Glutamatergic neuron (in vitro differentiated cells): ENCODE measurements around the gene ALS2. TPM values are rescaled to one million over a fixed set of nuclear protein-coding genes. Genes with fewer than 3 reads are reported as not detected.
"Not testable (repeated sequence)": the region's sequence is repeated elsewhere in the genome, so short reads cannot be mapped to it uniquely, and the experiment has no call there.

ENCODE experiments used
- DNase-seq: peaks from one replicate; pipeline ENCODE4 v3.0.0; 2022
- H3K27ac Mint-ChIP-seq: one replicate; pipeline ENCODE4 v1.8.0; 2020; ENCODE audit warnings: mild to moderate bottlenecking, mixed read lengths, inconsistent platforms; ENCODE audit not compliant: unreplicated experiment
- H3K27me3 Mint-ChIP-seq: one replicate; pipeline ENCODE4 v1.8.0; 2020; ENCODE audit warnings: mild to moderate bottlenecking, moderate library complexity, mixed read lengths, inconsistent platforms; ENCODE audit not compliant: unreplicated experiment
- H3K36me3 Mint-ChIP-seq: one replicate; pipeline ENCODE4 v1.8.0; 2020; ENCODE audit warnings: mild to moderate bottlenecking, mixed read lengths, inconsistent platforms; ENCODE audit not compliant: unreplicated experiment
- H3K4me1 Mint-ChIP-seq: one replicate; pipeline ENCODE4 v1.8.0; 2020; ENCODE audit warnings: mild to moderate bottlenecking, low read depth, mixed read lengths, inconsistent platforms; ENCODE audit not compliant: unreplicated experiment
- H3K4me3 Mint-ChIP-seq: one replicate; pipeline ENCODE4 v1.8.0; 2020; ENCODE audit warnings: mild to moderate bottlenecking, mixed read lengths, inconsistent platforms; ENCODE audit not compliant: unreplicated experiment
- H3K9me3 Mint-ChIP-seq: one replicate; pipeline ENCODE4 v1.8.0; 2020; ENCODE audit warnings: mild to moderate bottlenecking, moderate library complexity, mixed read lengths, inconsistent platforms; ENCODE audit not compliant: unreplicated experiment
- total RNA-seq: library from RNA; stranded (reverse); fragmentation: NEBNext Ultra II Directional; extraction: Animal tissue kit (Norgen Biotek cat#: 25700); gene quantifications from one replicate; pipeline ENCODE4 v1.2.1, GENCODE V29; 2021; ENCODE audit not compliant: unreplicated experiment
- TF ChIP-seq, protein P1 (sequence below): fragments of 200-600 bp; sonication (generic); IDR thresholded peaks from one replicate; pipeline ENCODE4 v1.5.0; 2021; ENCODE audit not compliant: partially characterized antibody, unreplicated experiment

Gene ALS2
- total RNA-seq, 1 donor from 2014 or later, result 44.0 TPM

DNA sequence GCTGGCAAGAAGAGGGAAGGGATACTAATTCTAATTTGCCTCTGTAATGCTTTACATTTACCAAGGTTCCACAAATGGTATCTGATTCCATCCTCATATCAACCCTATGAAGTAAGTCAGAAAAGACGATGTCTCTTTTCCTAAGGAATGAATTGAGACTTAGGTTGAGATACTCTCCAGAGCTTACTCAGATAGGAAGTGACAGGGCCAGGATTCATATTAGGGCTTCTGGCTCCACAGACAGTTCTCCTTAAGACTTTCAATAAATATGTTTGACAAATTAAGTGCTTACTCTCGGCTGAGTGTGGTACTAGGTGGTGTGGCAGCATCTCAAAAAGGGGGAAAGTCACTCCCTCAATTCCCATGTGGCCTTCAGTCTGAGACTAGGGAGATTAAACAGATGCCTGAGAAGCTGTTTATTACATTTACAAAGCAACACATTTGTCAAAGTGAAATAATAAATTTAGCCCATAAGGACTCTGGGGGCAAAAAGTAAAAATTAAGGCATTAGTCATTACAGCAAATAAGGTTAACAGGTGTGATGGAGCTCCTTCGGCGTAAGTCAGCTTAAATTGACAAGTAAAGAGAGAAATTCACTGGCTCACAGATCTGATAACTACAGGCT, 39.8 kb upstream of the ALS2 start:
- Mint-ChIP-seq H3K27ac (peak overlapping the region; percentile 60), H3K9me3 (peaks cover 7% of the 10 kb centered on the region), H3K27me3 (peaks cover 3% of the 10 kb centered on the region), H3K4me1 (peaks cover 21% of the 10 kb centered on the region), H3K4me3 (no peak overlapping the region), H3K36me3 (no peaks in the 10 kb centered on the region)
- no peak for DNase-seq
- TF ChIP-seq, protein P1, sequence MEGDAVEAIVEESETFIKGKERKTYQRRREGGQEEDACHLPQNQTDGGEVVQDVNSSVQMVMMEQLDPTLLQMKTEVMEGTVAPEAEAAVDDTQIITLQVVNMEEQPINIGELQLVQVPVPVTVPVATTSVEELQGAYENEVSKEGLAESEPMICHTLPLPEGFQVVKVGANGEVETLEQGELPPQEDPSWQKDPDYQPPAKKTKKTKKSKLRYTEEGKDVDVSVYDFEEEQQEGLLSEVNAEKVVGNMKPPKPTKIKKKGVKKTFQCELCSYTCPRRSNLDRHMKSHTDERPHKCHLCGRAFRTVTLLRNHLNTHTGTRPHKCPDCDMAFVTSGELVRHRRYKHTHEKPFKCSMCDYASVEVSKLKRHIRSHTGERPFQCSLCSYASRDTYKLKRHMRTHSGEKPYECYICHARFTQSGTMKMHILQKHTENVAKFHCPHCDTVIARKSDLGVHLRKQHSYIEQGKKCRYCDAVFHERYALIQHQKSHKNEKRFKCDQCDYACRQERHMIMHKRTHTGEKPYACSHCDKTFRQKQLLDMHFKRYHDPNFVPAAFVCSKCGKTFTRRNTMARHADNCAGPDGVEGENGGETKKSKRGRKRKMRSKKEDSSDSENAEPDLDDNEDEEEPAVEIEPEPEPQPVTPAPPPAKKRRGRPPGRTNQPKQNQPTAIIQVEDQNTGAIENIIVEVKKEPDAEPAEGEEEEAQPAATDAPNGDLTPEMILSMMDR, result no peak

DNA sequence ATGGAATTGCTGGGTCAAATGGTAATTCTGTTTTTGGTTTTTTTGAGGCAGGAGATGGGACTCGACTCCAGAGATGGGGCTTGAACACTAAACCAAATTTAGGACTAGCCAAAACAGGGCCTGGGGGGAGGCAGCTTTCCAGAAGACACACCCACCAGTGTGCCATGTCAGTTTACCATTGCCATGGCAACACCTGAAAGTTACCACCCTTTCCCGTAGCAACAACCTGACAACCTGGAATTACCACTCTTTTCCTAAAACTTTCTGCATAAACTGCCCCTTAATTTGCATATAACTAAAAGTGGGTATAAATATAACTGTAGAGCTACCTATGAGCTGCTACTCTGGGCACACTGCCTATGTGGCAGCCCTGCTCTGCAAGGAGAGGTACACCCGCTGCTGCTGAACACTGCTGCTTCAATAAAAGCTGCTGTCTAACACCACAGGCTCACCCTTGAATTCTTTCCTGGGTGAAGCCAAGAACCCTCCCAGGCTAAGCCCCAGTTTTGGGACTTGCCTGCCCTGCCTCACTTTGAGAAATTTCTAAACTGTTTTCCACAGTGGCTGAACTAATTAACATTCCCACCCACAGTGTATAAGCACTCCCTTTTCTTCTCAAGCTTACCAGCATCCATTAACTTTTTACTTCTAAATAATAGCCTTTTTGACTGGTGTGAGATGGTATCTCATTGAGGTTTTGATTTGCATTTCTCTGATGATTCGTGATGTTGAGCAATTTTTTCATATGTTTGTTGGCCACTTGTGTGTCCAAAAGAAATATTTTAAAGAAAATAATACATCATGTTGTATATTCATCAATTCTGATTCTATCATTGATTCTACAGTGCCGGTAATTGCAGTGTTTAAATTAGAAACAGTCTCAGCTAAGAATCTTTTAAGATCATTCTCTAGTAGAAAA, 36.2 kb upstream of the ALS2 start:
- Mint-ChIP-seq H3K4me3 (no peak overlapping the region), H3K27ac (no peak overlapping the region), H3K36me3 (no peaks in the 10 kb centered on the region), H3K9me3 (peaks cover 2% of the 10 kb centered on the region), H3K27me3 (peaks cover 2% of the 10 kb centered on the region), H3K4me1 (peaks cover 11% of the 10 kb centered on the region)
- DNase-seq, result no peak
- TF ChIP-seq, protein P1, result no peak

DNA sequence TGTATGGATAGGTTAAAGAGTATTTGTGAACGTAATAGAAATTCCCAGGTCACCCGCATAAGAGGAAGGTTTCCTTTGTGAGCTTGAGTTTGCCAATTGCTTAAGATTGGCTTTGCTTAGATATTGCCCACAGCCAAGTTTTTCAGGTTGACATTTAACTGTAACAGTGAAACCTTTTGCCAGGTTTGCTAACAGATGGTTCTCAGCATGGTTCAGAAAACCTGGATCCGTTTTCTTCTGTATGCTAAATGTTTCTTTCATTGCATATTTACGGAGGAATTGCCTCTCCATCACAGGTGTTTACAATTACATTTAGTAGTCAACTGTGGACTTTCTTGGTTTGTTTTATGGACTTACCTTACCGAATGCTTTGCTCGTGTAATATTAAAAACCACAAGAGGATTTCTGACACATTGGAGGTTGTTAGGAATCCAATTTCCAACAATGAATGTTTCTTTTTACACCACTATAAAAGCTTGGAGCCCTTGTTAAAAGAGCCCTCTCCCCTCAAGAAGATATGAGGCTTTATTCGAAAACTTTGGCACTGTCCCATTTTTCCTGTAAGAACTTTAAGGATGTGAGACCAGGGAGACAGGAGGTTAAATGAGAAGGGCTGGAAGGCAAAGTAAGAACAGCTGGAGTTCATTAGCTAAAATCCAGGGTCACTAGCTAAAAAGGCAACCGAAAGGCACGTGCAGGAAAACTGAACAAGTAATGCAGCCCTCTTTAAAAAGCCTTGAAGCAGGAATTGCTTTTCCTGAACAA, 33.4 kb upstream of the ALS2 start:
- Mint-ChIP-seq H3K4me1 (peaks cover 7% of the 10 kb centered on the region), H3K36me3 (no peaks in the 10 kb centered on the region), H3K9me3 (no peaks in the 10 kb centered on the region), H3K27ac (peak overlapping the region; percentile 67), H3K4me3 (peak overlapping the region; percentile 32), H3K27me3 (peaks cover 2% of the 10 kb centered on the region)
- TF ChIP-seq, protein P1, result no peak
- DNase-seq, result no peak

DNA sequence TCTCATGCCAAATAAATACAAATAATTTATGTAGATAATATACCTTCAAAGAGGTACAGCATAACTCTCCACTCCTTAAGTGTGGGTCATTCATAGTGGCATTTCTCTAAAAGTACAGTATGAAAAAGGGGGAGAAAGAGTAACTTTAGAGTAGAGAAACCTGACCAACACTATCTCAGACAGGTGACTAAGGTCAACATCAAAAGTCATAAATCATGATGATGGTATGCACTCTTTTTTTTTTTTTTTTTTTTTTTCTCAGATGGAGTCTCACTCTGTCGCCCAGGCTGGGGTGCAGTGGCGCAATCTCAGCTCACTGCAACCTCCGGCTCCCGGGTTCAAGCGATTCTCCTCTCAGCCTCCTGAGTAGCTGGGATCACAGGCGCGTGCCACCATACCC, 29.9 kb upstream of the ALS2 start:
- not testable (repeated sequence) for H3K9me3 Mint-ChIP-seq, H3K27me3 Mint-ChIP-seq, H3K36me3 Mint-ChIP-seq, H3K4me3 Mint-ChIP-seq, H3K27ac Mint-ChIP-seq, DNase-seq
- peaks cover 20% of the 10 kb centered on the region for H3K4me1 Mint-ChIP-seq

DNA sequence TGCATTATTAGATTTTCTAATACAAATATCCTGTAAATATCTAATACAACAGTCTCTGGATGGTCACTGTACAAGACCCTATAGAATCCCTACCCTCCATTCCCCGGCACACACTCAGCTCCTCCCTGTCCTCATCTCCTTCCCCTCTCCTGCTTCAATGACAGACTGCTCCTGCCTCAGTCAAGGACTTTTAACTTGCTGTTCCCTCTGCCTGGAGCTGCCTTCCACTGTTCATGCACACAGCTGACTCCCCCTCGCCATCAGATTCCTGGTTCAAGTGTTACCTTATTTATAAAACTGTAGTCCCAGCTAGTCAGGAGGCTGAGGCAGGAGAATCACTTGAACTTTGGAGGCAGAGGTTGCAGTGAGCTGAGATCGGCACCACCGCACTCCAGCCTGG, 28.9 kb upstream of the ALS2 start:
- TF ChIP-seq, protein P1, result no peak
- no peak overlapping the region for H3K4me3 Mint-ChIP-seq
- no peaks in the 10 kb centered on the region for H3K36me3 Mint-ChIP-seq
- no peak overlapping the region for H3K27ac Mint-ChIP-seq
- H3K27me3 Mint-ChIP-seq, result peaks cover 3% of the 10 kb centered on the region
- DNase-seq, result no peak
- peaks cover 4% of the 10 kb centered on the region for H3K9me3 Mint-ChIP-seq
- peaks cover 20% of the 10 kb centered on the region for H3K4me1 Mint-ChIP-seq
